K562 treated with DMSO at 1 percent for 4 hours (cell line): ENCODE measurements around the gene GCK. TPM values are rescaled to one million over a fixed set of nuclear protein-coding genes. Genes with fewer than 3 reads are reported as not detected.

Source experiments
- total RNA-seq: library from RNA; unstranded; fragments of 300-600 nt; gene quantifications from 2 replicates; pipeline ENCODE4 v1.2.3, GENCODE V29; 2022; ENCODE audit not compliant: insufficient read depth

GCK gene
- not detected in 2 replicates for total RNA-seq

DNA sequence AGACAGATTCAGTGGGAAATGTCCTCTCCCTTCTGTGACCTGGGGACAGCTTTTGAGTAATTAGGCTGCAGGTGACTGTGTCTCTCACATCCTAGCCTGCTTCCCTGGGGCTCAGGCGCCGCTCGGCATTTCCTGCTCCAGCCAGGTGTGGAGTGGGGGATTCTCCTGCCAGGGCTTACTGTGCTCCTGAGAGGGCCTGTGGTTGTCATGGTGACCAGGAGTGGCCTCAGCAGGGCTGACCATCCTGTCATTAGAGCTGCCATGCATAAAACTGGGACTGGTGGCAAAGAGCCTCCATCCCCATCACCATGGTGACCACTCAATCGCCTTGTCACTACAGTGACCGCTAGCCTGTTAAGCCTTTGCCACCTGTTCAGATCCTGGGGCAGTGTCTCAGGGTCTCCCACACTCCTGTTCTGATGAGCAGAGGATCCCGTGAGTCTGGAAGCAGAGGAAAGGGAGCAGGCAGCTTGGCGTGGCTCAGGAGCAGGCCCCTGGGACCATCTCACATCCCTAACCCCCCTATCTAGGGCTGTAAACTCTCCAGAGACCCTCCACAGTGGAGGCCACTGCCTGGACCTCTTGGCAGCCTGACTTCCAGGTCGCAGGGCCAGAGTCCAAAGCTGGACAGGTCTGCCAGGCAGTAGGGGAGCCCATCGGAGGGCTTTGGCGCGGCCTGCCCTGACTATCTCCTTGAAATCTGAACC lies at the start of gene GCK:
Gene GCK, minus strand, starts transcription at position 154 of the 707 bp plus-strand sequence. CDS start 486 bp downstream, outside the sequence.

DNA sequence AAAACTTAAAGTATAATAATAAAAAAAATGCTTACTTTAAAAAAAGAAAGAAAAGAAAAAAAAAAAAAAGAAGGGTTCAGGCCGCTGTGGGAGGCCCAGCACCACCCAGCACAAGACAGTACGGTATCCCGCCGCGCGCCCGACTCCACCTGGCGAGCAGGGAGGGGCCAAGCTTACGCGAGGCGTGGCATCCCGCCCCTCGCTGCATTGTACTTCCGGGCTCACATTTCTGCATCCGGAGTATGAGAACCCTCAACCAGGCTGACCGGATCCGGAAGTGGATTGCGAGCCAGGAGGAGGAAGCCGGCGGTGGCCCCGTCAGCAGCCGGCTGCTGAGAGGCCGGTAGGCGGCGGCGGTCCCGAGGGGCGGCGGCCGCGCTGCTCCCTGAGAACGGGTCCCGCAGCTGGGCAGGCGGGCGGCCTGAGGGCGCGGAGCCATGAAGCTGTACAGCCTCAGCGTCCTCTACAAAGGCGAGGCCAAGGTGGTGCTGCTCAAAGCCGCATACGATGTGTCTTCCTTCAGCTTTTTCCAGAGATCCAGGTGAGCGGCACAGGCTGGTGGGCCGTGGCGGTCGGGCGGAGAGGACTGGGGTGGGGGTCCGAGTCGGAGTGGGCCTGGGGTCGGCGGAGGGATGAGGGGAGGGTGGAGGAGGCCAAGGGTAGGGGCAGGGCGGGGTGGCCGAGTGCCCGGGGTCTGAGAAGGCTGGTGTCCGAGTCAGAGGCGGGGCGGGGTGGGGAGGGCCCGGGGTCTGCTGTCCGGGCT lies 11.6 kb upstream of the GCK start, which contains the start of gene YKT6:
Gene YKT6, plus strand, starts transcription at position 280 of the 763 bp plus-strand sequence. Its CDS starts 158 bp downstream, at position 438.

DNA sequence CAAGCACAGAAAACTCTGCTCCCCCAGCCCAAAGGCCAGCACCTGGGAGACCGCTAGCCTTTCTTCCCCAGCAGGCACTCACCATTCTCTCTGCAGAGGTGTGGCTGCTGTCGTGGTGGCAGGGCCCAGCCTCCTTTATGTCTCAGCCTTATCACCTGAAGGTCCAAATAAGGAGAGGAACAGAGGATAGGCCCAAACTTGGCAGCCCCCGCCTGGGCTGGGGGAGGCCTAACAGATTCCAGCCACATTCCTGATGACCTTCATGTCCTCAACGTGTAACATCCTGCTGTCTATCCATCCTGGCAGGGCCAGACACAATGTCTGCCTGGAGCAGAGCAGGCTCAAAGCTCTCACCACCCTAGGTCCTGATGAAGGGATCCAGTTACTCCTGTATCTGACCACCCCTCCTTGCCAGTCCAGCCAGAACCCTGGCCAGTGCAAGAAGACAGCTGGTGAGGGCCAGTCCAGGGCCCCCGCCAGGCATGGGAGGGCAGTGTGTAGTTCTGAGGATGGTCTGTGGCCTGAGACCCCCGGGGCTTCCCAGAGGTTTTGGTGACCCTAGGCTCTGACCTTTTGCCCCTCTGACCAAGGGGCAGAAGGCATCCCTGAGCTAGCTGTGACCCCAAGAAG lies 47.9 kb downstream of the GCK start, which contains the start of gene MYL7:
Gene MYL7, minus strand, starts transcription at position 112 of the 630 bp plus-strand sequence. Its CDS starts 27 bp downstream, at position 85.

DNA sequence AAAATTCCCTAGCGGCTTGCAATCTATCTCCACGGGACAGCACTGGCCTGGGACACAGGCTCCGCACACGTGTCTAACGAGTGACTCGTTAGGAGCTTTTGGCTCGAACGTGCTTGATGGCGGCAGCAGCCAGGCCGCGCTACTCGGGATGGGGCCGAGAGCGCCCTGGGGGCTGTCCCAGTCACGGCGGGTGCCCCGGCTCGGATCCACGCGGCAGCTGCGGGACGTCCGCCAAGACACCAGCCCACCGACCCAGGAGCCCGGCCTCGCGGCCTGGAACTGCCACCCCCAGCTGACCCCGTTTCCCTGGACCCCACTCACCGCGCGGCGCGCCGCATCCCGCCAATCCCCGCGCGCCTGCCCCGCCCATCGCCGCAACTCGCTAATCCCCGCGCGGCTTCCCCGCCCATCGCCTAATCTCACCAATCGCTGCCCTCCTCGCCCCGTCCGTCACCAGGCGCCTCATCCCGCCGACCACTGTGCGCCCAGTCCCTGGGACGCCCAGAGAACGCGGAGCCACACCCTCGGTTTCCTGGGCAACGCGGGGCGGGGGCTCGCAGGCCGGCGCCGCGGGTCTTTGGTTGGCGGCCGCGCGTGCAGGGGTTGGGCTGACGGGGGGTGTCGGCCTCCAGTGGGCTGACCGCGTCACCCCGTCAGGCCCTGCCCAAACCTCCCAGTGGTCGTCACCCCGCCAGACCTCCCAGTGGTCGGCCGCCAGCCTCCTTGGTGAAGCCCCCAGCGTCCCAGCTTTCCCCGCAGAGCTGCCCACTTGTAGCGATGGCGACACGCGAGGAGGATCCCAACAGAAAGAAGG lies 65.8 kb downstream of the GCK start, which contains the start of gene POLD2:
Gene POLD2, minus strand, starts transcription at position 359 of the 814 bp plus-strand sequence. CDS start 1,495 bp downstream, outside the sequence.

DNA sequence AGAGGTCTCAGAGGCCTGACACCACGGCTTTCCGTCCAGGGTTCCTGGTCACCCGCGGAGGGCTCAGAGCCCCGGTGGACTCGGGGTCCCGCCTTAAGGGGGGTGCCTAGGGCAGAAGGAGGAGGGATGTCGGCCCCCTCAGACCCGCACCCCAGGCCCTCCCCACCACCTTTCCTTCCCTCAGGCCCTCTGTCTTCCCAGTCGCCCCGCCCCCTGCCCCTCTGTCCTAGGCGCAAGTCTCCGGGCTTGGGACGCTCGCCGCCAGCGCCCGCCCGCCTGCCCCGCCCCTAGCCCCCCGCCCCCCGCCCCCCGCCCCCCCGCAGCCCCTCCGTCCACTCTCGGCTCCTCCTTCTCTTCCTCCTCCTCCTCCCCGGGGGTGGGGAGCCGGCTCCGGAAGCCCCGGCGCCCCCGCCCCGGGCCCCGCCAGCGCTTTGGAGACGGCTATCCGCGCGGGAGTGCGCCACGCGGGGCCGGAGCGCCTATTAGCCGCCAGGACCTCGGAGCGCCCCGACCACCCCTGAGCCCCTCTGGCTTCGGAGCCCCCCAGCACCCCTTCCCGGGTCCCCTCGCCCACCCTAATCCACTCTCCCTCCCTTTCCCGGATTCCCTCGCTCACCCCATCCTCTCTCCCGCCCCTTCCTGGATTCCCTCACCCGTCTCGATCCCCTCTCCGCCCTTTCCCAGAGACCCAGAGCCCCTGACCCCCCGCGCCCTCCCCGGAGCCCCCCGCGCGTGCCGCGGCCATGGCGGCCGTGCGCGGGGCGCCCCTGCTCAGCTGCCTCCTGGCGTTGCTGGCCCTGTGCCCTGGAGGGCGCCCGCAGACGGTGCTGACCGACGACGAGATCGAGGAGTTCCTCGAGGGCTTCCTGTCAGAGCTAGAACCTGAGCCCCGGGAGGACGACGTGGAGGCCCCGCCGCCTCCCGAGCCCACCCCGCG lies 85.0 kb downstream of the GCK start, which contains the start of gene AEBP1:
Gene AEBP1, plus strand, starts transcription at position 423 of the 937 bp plus-strand sequence. Its CDS starts 321 bp downstream, at position 744.

Other genes starting within 250 kb of the GCK start
- not detected in 2 replicates for gene SPDYE1, start 191.5 kb downstream of the GCK start, total RNA-seq
- 35.0 and 40.7 TPM in 2 replicates for gene DBNL, start 144.7 kb downstream of the GCK start, total RNA-seq
- gene PGAM2, start 123.9 kb downstream of the GCK start, total RNA-seq = not detected in 2 replicates
- gene POLM, start 106.9 kb downstream of the GCK start, total RNA-seq = 6.3 and 8.4 TPM in 2 replicates
- gene AEBP1, start 85.1 kb downstream of the GCK start, total RNA-seq = 0.42 and 0.84 TPM in 2 replicates
- 146 and 183 TPM in 2 replicates for gene POLD2, start 65.9 kb downstream of the GCK start, total RNA-seq
- gene MYL7, start 48.1 kb downstream of the GCK start, total RNA-seq = not detected in 2 replicates
- 99.1 and 110 TPM in 2 replicates for gene YKT6, start 11.5 kb upstream of the GCK start, total RNA-seq
- gene CAMK2B, start 136.2 kb upstream of the GCK start, total RNA-seq = not detected in 2 replicates